ENCODE data around the gene VAV2.

Gene VAV2

GRCh38 chr9:133916159-133916541 lies 76.0 kb downstream of the VAV2 start:
- DNase-seq (ENCODE audit: low spot score), result no peak

DNA sequence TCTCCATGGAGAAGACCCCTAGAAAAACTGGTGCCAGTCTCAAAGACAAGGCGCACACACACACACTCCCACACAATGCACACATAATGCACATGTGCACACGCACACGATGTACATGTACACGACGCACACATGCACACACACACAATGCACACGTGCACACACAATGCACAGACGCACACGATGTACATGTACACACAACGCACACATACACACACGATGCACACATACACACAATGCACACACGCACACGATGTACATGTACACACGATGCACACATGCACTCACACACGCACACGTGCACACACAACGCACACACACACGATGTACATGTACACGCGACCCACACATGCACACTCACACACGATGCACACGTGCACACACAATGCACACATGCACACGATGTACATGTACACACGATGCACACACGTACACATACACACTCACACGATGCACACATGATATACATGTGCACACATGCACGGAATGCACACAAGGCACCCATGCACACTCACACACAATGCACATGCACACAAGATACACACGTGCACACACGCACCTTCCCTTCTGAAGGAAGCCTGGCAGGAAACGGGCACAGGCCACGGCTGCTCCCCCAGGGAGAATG lies 76.5 kb downstream of the VAV2 start:
- in situ Hi-C loops (cut with MboI; ENCODE audit: low pct_unique_long_range_greater_than_20kb, low sequenced_read_pairs, unreplicated experiment), result no loop called here
- no peak for DNase-seq (ENCODE audit: low spot score)
- TF ChIP-seq CTCF (IDR thresholded peaks at IDR 0.05; ENCODE audit: extremely low read depth, insufficient read depth, missing control alignments), result no peak

More at GRCh38 chr9:133916159-133916541, 76.0 kb downstream of the VAV2 start:
- no peak for TF ChIP-seq CTCF (IDR thresholded peaks at IDR 0.05; ENCODE audit: extremely low read depth, insufficient read depth, missing control alignments)
- in situ Hi-C loops (cut with MboI; ENCODE audit: low pct_unique_long_range_greater_than_20kb, low sequenced_read_pairs, unreplicated experiment), result no loop called here

GRCh38 chr9:133914442-133915342 lies 77.4 kb downstream of the VAV2 start:
- DNase-seq (ENCODE audit: low spot score), result no peak
- no peak for TF ChIP-seq CTCF (IDR thresholded peaks at IDR 0.05; ENCODE audit: extremely low read depth, insufficient read depth, missing control alignments)
- in situ Hi-C loops (cut with MboI; ENCODE audit: low pct_unique_long_range_greater_than_20kb, low sequenced_read_pairs, unreplicated experiment), result no loop called here

DNA sequence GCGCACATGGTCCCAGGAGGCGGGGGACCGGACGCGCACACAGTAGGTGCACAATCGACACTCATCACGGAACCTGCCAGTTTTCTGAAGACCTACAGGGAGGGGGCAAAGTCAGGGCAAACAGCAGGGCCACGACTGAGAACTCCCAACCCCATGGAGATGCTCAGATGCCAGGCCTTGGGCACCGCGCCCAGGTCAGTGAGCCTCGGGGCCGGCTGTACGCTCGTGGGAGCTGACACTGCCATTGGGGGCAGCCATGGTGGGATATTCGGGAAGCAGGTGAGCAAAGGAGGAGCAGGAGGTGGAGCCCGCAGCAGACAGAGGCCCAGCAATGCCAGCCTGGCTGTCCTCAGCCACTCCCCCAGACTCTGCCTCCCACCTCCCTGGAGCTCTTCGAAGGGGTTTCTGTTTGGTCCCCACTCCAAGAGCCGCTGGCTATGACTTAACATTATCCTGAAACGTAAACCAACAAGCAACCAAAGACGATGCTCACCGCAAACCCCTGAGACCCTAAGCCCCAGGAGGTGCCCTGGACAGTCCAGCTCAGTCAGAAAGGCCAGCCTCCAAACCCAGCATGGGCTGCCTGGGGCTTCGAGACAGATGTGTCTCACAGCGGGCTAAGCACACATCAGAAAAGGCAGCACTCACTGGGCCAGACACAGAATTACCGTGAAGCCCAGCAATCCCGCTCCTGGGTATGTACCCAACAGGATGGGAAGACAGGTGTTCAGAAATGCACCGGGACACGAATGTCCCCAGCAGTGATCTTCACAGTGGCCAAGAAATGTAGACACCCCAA lies 78.4 kb downstream of the VAV2 start:
- no peak for DNase-seq (ENCODE audit: low spot score)
- in situ Hi-C loops (cut with MboI; ENCODE audit: low pct_unique_long_range_greater_than_20kb, low sequenced_read_pairs, unreplicated experiment), result no loop called here
- TF ChIP-seq CTCF (IDR thresholded peaks at IDR 0.05; ENCODE audit: extremely low read depth, insufficient read depth, missing control alignments), result no peak

DNA sequence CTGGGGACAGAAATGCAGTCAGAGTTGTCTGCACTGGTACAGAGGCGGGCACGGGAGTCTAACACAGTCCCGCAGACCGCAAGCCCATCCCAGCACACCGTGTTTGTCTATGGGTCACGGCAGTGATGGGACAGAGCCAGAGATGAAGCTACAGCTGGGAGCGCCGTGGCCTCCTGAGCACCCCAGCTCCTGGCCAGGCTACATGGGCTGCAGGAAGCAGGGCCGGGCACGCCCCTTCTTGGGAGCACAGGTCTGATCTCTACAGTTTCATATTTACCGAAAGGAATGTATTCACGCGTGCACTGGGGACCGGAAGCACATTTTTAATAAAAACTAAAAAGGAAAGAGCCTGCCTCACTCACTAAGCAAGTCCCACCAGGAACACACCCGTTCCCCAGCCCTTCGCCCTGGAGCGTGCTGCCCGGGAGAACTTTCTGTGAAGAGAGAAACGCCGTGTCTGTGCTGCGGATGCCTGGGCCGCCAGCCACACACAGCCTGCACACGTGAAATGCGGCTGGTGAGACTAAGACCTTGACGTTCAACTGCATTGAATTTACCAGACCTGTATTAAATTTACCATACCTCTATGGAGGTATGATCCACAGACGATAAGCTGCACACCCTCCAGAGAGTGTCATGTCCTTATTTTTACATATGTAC lies 81.1 kb downstream of the VAV2 start:
- DNase-seq (ENCODE audit: low spot score), result no peak
- in situ Hi-C loops (cut with MboI; ENCODE audit: low pct_unique_long_range_greater_than_20kb, low sequenced_read_pairs, unreplicated experiment), result no loop called here

More for the DNA sequence above, 81.1 kb downstream of the VAV2 start:
- TF ChIP-seq CTCF (IDR thresholded peaks at IDR 0.05; ENCODE audit: extremely low read depth, insufficient read depth, missing control alignments), result no peak

Data from GM13977 (cell line).